ENCODE measurements around the gene ITGA5.

Gene ITGA5

GRCh38 chr12:54392485-54393206 lies 26.4 kb downstream of the ITGA5 start:
- peaks cover 27% of the 10 kb centered on the region for H3K36me3 Mint-ChIP-seq (ENCODE audit: low read depth)
- H3K4me1 Mint-ChIP-seq: peaks cover 72% of the 10 kb centered on the region
- no peaks in the 10 kb centered on the region for H3K9me3 Mint-ChIP-seq
- peaks cover 3% of the 10 kb centered on the region for H3K27me3 Mint-ChIP-seq (ENCODE audit: low read depth, poor library complexity)
- no peak for DNase-seq
- peak overlapping the region; percentile 63 for H3K4me3 Mint-ChIP-seq
- H3K27ac Mint-ChIP-seq: no peak overlapping the region
- TF ChIP-seq CTCF (IDR thresholded peaks at IDR 0.05): no peak

GRCh38 chr12:54390668-54391551 lies 28.2 kb downstream of the ITGA5 start:
- Mint-ChIP-seq H3K4me1 (peaks cover 88% of the 10 kb centered on the region), H3K27me3 (ENCODE audit: low read depth, poor library complexity) (peaks cover 3% of the 10 kb centered on the region), H3K9me3 (no peaks in the 10 kb centered on the region), H3K27ac (no peak overlapping the region), H3K36me3 (ENCODE audit: low read depth) (peaks cover 14% of the 10 kb centered on the region), H3K4me3 (peak overlapping the region; percentile 88)
- TF ChIP-seq CTCF (IDR thresholded peaks at IDR 0.05): no peak
- peak; percentile 83 for DNase-seq

- TF ChIP-seq CTCF (IDR thresholded peaks at IDR 0.05): no peak
- Mint-ChIP-seq H3K9me3 (no peaks in the 10 kb centered on the region), H3K27ac (peak overlapping the region; percentile 7), H3K27me3 (ENCODE audit: low read depth, poor library complexity) (peaks cover 3% of the 10 kb centered on the region), H3K36me3 (ENCODE audit: low read depth) (peaks cover 10% of the 10 kb centered on the region), H3K4me1 (peaks cover 90% of the 10 kb centered on the region), H3K4me3 (peak overlapping the region; percentile 88)
- no peak for DNase-seq
Observed at GRCh38 chr12:54390176-54390667, 28.8 kb downstream of the ITGA5 start.

GRCh38 chr12:54389607-54390175 lies 29.4 kb downstream of the ITGA5 start:
- TF ChIP-seq CTCF (IDR thresholded peaks at IDR 0.05): no peak
- Mint-ChIP-seq H3K4me1 (peaks cover 90% of the 10 kb centered on the region), H3K36me3 (ENCODE audit: low read depth) (peaks cover 4% of the 10 kb centered on the region), H3K27me3 (ENCODE audit: low read depth, poor library complexity) (peaks cover 3% of the 10 kb centered on the region), H3K4me3 (peak overlapping the region; percentile 88), H3K9me3 (no peaks in the 10 kb centered on the region), H3K27ac (peak overlapping the region; percentile 7)
- no peak for DNase-seq

- Mint-ChIP-seq H3K27me3 (ENCODE audit: low read depth, poor library complexity) (peaks cover 3% of the 10 kb centered on the region), H3K27ac (no peak overlapping the region), H3K36me3 (ENCODE audit: low read depth) (no peaks in the 10 kb centered on the region), H3K4me1 (peaks cover 90% of the 10 kb centered on the region), H3K9me3 (no peaks in the 10 kb centered on the region), H3K4me3 (peak overlapping the region; percentile 88)
- TF ChIP-seq CTCF (IDR thresholded peaks at IDR 0.05): no peak
- DNase-seq: no peak
Observed at GRCh38 chr12:54389134-54389508, 29.9 kb downstream of the ITGA5 start.

Data from nephron progenitor cell (in vitro differentiated cells).